ENCODE data around the gene STK4.

DNA sequence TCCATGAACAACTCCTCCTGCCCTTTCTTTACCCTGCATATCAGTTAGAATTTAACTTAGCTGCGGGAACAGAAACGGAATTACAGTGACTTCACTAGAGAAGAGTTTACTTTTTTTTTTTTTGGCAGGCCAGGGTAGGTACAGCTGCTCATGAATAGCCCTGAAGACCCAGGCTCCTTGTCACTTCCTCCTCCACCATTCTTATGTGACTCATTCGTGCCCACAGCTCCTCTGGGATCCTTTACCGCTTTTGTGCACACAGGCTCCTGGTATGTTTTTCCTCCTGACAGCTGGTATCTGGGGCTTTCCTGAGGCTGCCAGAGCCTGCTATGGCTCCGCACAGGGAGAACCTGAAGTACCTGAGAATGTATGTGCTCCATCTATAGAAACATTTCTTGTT is 138.5 kb downstream of the STK4 start:
- TF ChIP-seq BACH1 (IDR thresholded peaks at IDR 0.05; ENCODE audit: low read length): no peak
- TF ChIP-seq, protein P1, sequence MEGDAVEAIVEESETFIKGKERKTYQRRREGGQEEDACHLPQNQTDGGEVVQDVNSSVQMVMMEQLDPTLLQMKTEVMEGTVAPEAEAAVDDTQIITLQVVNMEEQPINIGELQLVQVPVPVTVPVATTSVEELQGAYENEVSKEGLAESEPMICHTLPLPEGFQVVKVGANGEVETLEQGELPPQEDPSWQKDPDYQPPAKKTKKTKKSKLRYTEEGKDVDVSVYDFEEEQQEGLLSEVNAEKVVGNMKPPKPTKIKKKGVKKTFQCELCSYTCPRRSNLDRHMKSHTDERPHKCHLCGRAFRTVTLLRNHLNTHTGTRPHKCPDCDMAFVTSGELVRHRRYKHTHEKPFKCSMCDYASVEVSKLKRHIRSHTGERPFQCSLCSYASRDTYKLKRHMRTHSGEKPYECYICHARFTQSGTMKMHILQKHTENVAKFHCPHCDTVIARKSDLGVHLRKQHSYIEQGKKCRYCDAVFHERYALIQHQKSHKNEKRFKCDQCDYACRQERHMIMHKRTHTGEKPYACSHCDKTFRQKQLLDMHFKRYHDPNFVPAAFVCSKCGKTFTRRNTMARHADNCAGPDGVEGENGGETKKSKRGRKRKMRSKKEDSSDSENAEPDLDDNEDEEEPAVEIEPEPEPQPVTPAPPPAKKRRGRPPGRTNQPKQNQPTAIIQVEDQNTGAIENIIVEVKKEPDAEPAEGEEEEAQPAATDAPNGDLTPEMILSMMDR (IDR thresholded peaks at IDR 0.05; ENCODE audit: control extremely low read depth in 1 of 3, insufficient read depth in 1 of 3, low read depth in 1 of 3, low read length in 3 of 3): no peak
- TF ChIP-seq, protein P2, sequence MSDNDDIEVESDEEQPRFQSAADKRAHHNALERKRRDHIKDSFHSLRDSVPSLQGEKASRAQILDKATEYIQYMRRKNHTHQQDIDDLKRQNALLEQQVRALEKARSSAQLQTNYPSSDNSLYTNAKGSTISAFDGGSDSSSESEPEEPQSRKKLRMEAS (IDR thresholded peaks at IDR 0.05): no peak
- TF ChIP-seq GTF2F1 (IDR thresholded peaks at IDR 0.05; ENCODE audit: borderline replicate concordance, low read depth, low read length): no peak
- TF ChIP-seq EZH2 (IDR thresholded peaks at IDR 0.05; ENCODE audit: low read depth, low read length, severe bottlenecking): no peak
- no peak for TF ChIP-seq TAF1 (IDR thresholded peaks at IDR 0.05; ENCODE audit: low read depth, low read length)
- no peak for TF ChIP-seq EP300 (IDR thresholded peaks at IDR 0.05; ENCODE audit: borderline replicate concordance in 1 of 2, low read depth in 2 of 2, low read length in 2 of 2)
- TF ChIP-seq EGR1 (IDR thresholded peaks at IDR 0.05; ENCODE audit: borderline replicate concordance, low read depth, low read length): no peak

Measured in H1 (cell line).